Effector memory CD8-positive, alpha-beta T cell (primary cell): Measurements from ENCODE around the gene MACROD2.

Experiments used
- ATAC-seq: fragments of 150-1000 bp; cut with Tn5 transposase; replicated peaks from 2 replicates; pipeline ENCODE4 v1.10.0; 2021; ENCODE audit warnings: mild to moderate bottlenecking, moderate library complexity
- DNase-seq, 3 experiments: peaks; one replicate each; pipeline ENCODE4 v3.0.0; 2021
- H3K27ac Mint-ChIP-seq, 2 donors: one replicate each; pipeline ENCODE4 v1.8.0; 2022; ENCODE audit warnings: mild to moderate bottlenecking in 2 of 2, mixed read lengths in 2 of 2, moderate library complexity in 2 of 2
- H3K27me3 Mint-ChIP-seq, 2 donors: one replicate each; pipeline ENCODE4 v1.8.0; 2022; ENCODE audit warnings: mixed read lengths in 2 of 2
- H3K36me3 Mint-ChIP-seq: one replicate; pipeline ENCODE4 v1.8.0; 2022; ENCODE audit warnings: mild to moderate bottlenecking, moderate library complexity, mixed read lengths; ENCODE audit not compliant: insufficient read depth
- H3K4me1 Mint-ChIP-seq, 2 donors: one replicate each; pipeline ENCODE4 v1.8.0; 2022; ENCODE audit warnings: low read depth in 2 of 2, mixed read lengths in 2 of 2
- H3K4me3 Mint-ChIP-seq, 2 donors: one replicate each; pipeline ENCODE4 v1.8.0; 2022; ENCODE audit warnings: mild to moderate bottlenecking in 2 of 2, mixed read lengths in 2 of 2, moderate library complexity in 2 of 2
- H3K9me3 Mint-ChIP-seq, 2 donors: one replicate each; pipeline ENCODE4 v1.8.0; 2022; ENCODE audit warnings: mixed read lengths in 2 of 2

Gene MACROD2

DNA sequence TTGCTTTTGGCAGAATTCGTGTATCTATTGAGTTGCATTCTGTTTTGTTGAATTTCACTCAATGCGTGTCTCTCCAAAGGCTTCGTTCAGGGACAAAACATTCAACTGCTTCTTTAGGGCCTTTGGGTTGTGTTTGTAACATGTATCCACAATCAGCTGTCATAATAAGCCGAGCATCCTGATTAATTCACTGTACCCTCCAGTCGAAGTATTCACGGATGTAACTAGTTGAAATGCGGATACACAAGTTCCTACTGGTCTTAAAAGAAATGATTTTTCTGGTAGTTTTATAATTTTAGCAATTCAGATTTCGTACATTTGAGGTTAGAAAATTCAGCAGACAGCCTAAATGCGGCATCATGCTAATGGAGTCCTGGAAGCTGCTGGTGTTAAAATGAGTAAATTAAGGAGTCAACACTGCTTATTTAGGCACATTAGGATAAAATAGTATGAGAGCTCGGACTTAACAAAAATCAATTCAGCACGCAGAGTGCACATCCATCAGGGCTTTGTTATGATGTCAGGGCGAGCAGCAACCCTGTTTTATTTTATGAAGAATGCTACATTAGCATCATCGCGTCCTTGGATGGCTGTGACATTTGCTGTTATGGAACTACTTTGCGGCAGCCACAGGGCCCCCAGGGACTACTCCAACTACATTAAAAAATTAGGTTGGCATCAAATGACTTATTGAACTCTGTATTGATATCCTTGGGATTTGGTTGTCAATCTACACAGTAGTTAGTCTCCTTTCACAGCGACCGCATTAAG, 831.4 kb downstream of the MACROD2 start:
- DNase-seq = no peak
- no peaks in the 10 kb centered on the region for H3K36me3 Mint-ChIP-seq
- no peaks in the 10 kb centered on the region for H3K4me1 Mint-ChIP-seq
- no peaks in the 10 kb centered on the region for H3K27me3 Mint-ChIP-seq
- ATAC-seq = no peak
- no peak overlapping the region for H3K4me3 Mint-ChIP-seq
- H3K9me3 Mint-ChIP-seq = peaks cover 0 to 7% of the 10 kb centered on the region in 2 donors
- no peak overlapping the region for H3K27ac Mint-ChIP-seq

DNA sequence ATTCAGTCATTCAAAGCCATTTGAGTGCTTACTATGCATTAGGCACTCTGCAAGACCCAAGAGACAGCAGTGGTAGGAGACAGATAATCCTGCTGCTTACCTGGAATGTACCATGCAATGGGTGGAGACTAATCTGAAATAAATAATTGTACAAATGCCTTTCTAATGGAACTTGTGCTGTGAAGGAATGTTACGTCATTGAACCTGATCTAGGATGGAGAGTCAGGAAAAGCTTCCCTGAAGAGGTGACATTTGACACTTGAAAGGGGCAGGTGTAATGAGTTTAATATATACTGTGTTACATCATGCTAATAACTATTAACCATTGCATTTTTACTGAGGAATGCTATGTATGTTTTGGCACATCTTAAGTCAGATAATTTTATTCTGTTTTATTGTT, 833.1 kb downstream of the MACROD2 start:
- peaks cover 0 to 5% of the 10 kb centered on the region in 2 donors for H3K9me3 Mint-ChIP-seq
- H3K4me3 Mint-ChIP-seq = no peak overlapping the region
- ATAC-seq (no peak), DNase-seq (no peak)
- H3K27me3 Mint-ChIP-seq = no peaks in the 10 kb centered on the region
- H3K4me1 Mint-ChIP-seq = no peaks in the 10 kb centered on the region
- H3K27ac Mint-ChIP-seq = no peak overlapping the region
- no peaks in the 10 kb centered on the region for H3K36me3 Mint-ChIP-seq

DNA sequence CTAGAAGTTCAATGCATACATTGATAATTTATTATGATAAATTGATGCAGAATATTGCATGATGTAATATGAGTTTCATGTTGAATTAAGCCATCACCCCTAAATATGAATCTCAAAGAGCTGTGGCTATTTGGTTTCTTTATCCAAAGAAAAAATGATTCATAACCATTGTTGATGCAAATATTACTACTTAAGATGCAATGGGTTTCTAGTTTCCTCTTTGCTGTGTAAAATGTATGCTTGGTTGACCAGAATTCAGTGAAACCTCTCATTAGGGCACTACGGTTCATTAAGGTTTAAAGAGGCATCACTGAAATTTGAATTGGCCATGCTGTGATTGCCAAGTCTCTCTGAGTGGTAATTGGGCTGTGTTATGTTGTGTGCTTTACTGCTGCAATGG, 834.6 kb downstream of the MACROD2 start:
- Mint-ChIP-seq H3K36me3 (no peaks in the 10 kb centered on the region), H3K27me3 (no peaks in the 10 kb centered on the region), H3K4me1 (no peaks in the 10 kb centered on the region), H3K4me3 (no peak overlapping the region), H3K27ac (no peak overlapping the region), H3K9me3 (peaks cover 0 to 3% of the 10 kb centered on the region in 2 donors)
- ATAC-seq (no peak), DNase-seq (no peak)

DNA sequence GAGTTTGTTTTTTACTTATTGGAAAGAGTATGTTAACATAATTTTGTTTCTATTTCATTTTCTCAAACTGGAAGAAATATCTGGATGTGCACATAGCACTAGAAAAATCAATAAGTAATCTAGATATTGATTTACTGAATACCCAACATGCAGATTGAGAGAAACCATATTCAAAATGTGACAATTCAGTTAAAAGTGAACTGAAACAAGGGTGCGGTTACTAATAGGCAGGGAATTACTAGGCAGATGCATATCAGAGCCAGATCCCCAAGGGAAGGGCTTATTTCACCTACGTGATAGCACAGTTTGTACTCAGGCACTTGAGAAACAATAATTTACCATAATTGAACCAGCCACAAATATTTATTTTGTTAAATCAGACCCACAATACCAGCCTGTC, 835.1 kb downstream of the MACROD2 start:
- Mint-ChIP-seq H3K4me3 (no peak overlapping the region), H3K27ac (no peak overlapping the region), H3K27me3 (no peaks in the 10 kb centered on the region), H3K4me1 (no peaks in the 10 kb centered on the region), H3K9me3 (peaks cover 0 to 3% of the 10 kb centered on the region in 2 donors), H3K36me3 (no peaks in the 10 kb centered on the region)
- DNase-seq = no peak
- no peak for ATAC-seq

DNA sequence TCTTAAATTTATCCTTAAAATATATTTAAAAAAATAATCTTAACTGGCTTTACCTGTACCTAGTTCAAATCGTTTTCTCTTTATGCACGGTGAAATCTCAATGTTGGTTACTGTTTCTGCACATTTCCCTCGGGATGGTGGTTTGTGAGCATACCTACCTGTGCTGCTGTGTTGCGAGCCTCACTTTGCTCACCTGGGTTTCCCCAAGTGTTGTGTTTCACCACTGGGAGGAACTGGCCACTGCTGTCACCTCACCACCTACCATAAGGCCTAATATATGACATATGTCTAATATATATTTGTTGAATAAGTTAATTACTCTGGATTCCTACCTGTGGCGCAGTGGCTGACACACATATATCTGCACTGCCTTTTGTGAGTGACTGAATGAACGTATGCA, 835.6 kb downstream of the MACROD2 start:
- DNase-seq = no peak
- Mint-ChIP-seq H3K27me3 (no peaks in the 10 kb centered on the region), H3K9me3 (peaks cover 0 to 3% of the 10 kb centered on the region in 2 donors), H3K4me3 (no peak overlapping the region), H3K4me1 (no peaks in the 10 kb centered on the region), H3K36me3 (no peaks in the 10 kb centered on the region), H3K27ac (no peak overlapping the region)
- ATAC-seq = no peak

DNA sequence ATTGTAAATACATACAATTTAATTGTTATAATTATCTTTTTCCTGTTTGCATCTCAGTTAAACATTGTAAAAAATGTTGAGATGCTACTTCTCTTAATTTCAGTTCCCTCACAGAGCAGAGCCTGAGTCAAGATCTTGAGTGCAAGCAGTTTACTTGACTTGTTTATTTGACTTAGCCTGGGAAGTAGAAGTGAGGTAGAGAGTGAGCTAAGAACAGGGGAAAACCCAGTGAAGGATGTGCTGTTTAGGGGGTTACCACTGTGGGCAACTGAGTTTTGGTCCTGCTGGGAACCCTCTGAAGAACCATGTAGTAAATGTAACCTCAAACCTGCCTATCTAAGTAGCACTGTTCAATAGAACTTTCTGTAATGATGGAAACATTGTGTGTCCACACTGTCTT, 837.3 kb downstream of the MACROD2 start:
- DNase-seq (no peak), ATAC-seq (no peak)
- H3K27ac Mint-ChIP-seq = no peak overlapping the region
- no peaks in the 10 kb centered on the region for H3K36me3 Mint-ChIP-seq
- H3K9me3 Mint-ChIP-seq = peaks cover 0 to 3% of the 10 kb centered on the region in 2 donors
- H3K4me1 Mint-ChIP-seq = no peaks in the 10 kb centered on the region
- no peak overlapping the region for H3K4me3 Mint-ChIP-seq
- no peaks in the 10 kb centered on the region for H3K27me3 Mint-ChIP-seq

DNA sequence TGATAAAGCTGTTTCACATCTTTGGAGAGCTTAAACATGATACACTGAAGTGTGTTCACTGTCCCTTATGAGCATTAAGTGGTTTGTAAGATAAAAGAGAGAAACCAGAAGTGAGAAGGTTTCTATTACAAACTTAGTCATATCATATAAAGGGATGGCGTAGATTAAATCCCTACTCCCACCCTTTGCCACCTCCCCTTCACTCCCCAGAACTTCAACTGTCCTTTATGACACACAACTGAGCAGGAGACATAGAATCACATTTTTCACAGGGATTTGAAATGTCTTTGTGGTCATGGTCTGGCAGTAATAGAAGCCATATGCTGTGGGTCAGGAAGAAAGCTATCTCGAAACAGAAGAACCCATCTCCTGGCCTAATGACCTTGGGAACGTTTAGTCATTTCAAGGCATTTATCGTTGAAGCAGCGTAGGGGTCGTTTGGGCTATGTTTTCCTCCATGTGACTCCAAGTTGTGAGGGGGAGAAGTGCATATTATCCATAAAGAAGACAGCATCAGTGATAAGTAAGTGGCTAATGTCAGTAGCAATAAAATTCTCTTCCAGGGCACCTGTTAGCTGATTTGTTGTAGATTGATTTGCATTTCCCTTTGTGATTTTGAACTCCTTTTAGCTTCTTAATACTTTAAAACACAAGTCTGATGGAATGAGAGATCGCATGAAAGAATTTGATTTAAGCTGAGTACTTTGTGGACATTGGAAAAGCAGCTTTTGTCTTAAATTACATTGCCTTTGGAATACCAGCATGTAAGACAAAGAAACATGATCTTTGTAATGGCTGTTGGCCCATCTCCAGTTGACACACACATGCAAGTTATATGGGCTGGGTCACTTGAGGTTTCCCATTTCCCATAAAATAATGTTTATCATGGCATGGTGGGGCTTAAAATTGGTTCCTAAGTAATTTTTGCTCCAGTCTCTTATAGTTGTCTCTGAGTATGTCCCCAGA, 843.6 kb downstream of the MACROD2 start:
- ATAC-seq (no peak), DNase-seq (no peak)
- Mint-ChIP-seq H3K27ac (no peak overlapping the region), H3K27me3 (no peaks in the 10 kb centered on the region), H3K4me3 (no peak overlapping the region), H3K4me1 (no peaks in the 10 kb centered on the region), H3K9me3 (peaks cover 0 to 8% of the 10 kb centered on the region in 2 donors), H3K36me3 (no peaks in the 10 kb centered on the region)

DNA sequence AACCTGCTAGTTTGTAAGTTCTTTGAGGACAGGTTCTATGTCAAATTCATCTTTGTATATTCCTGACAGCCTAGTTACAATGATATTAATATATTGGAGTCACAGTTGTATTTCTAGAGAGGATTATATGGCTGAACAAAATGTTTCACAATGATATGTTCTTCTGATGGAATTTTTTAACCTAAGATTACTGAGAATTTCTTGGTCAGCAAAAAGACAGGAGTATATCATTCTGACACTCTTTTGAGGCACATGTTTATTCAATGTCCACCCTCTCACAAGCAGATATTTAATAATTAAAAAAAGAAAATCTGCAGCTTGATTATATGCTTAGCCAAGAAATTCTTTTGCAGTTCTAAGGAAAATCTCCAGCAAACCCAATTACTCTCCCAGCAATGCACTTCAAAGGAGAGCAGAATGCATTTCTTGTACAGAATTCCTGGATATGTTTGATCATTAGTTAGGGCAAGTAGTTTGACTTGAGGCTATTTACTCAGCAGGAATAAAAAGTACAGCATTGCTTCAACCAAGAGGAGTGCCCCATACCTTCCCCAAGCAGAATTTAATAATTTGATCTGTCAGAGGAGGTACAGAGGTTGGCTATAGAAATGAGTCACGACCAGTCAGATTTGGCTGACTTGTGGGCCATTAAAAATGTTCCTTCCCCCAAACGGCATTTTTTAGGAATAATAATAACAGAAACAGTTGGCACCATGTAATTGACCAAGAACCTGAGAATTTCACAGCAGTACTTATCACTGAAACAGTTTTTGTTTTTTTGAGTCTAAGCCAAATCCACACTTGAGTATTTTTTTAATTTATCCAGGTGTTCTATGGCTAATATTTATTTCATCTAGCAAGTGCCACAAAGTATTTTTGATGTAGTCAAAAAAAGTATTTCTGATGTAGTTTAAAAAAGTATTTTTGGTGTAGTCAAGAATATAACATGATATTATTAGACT, 850.2 kb downstream of the MACROD2 start:
- H3K9me3 Mint-ChIP-seq = peaks cover 0 to 12% of the 10 kb centered on the region in 2 donors
- no peak for DNase-seq
- ATAC-seq = no peak
- H3K36me3 Mint-ChIP-seq = no peaks in the 10 kb centered on the region
- no peaks in the 10 kb centered on the region for H3K27me3 Mint-ChIP-seq
- H3K4me3 Mint-ChIP-seq = no peak overlapping the region
- H3K4me1 Mint-ChIP-seq = no peaks in the 10 kb centered on the region
- no peak overlapping the region for H3K27ac Mint-ChIP-seq

DNA sequence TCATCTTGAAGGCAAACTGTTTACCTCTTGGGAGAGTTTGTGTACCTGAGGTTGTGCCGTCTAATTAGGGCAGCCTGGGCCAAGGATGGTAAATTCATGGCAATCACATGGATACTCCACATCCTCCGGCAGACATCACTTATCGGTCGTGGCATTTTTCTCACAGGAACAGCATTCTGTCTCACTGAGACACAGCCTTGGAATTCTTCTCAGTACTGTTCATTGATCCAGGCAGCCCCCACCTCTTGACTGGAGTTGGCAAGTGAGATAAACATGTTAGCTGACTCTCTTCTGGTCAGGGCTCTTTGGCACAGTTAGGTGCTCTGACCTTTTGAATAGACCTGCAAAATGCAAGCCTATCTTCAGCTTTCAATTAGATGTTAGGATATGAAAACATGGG, 853.5 kb downstream of the MACROD2 start:
- H3K4me1 Mint-ChIP-seq = no peaks in the 10 kb centered on the region
- H3K9me3 Mint-ChIP-seq = peaks cover 12% of the 10 kb centered on the region in 2 donors
- H3K36me3 Mint-ChIP-seq = no peaks in the 10 kb centered on the region
- ATAC-seq (no peak), DNase-seq (no peak)
- H3K4me3 Mint-ChIP-seq = no peak overlapping the region
- H3K27me3 Mint-ChIP-seq = no peaks in the 10 kb centered on the region
- H3K27ac Mint-ChIP-seq = no peak overlapping the region

DNA sequence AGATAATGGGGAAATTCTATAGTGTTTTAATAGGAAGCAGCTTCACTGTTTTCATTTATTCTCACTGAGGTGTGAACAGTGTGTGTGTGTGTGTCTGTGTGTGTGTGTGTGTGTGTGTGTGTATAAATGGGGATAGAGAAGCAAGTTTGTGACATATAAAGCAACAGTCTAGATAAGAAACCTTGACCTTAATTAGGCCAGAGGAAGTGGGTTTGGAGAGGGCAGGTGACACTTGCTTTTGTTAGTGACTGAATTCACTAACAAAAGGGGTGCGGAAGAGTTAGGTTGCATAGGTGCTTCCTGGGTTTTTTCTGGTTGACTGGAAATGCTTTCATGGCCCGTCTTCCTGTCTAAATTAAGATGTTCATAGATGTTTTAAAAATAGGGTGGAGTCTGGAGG, 857.8 kb downstream of the MACROD2 start:
- peaks cover 7 to 12% of the 10 kb centered on the region in 2 donors for H3K9me3 Mint-ChIP-seq
- DNase-seq (no peak), ATAC-seq (peak; percentile 31)
- H3K27ac Mint-ChIP-seq = no peak overlapping the region
- H3K36me3 Mint-ChIP-seq = no peaks in the 10 kb centered on the region
- no peaks in the 10 kb centered on the region for H3K27me3 Mint-ChIP-seq
- H3K4me3 Mint-ChIP-seq = no peak overlapping the region
- H3K4me1 Mint-ChIP-seq = no peaks in the 10 kb centered on the region

DNA sequence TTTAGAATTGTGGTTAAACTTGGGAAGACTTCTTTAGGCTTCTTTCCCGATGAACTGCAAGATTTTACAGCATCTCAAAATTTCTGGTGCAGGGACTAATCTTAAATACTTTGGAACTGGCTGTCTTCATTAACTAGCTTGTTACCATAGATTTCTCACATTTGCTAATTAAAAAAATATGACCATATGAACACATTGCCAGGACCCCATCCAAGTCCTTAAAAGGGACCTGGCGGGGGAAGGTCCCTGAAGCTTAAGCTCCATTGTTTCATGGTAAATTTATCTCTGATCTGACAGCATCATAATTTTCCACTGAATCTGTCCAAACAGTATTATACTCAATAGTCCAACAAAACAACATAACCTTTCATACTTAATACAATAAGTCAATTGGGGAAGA, 859.9 kb downstream of the MACROD2 start:
- Mint-ChIP-seq H3K27me3 (no peaks in the 10 kb centered on the region), H3K4me3 (no peak overlapping the region), H3K27ac (no peak overlapping the region), H3K9me3 (peaks cover 7 to 12% of the 10 kb centered on the region in 2 donors), H3K4me1 (no peaks in the 10 kb centered on the region), H3K36me3 (no peaks in the 10 kb centered on the region)
- ATAC-seq (no peak), DNase-seq (no peak)

DNA sequence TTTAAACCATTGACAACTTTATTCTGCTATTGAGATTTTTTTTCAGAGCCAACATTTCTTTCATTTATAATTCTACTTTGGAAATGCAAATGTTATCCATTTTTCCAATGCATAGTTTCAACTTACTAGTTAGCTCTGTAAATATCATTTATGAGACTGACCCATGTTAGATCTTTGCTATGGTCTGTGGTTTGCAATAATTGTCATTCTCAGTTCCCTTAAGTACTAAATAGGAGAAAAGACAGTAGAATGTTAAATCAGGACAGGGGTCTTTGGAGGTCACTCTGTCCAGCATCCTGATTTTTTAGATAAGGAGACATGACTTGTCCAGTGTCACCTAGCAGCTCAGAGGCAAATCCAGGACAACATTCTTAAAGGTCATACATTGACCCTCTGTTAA, 864.3 kb downstream of the MACROD2 start:
- H3K36me3 Mint-ChIP-seq = no peaks in the 10 kb centered on the region
- no peak overlapping the region for H3K27ac Mint-ChIP-seq
- H3K4me3 Mint-ChIP-seq = no peak overlapping the region
- no peaks in the 10 kb centered on the region for H3K4me1 Mint-ChIP-seq
- no peaks in the 10 kb centered on the region for H3K27me3 Mint-ChIP-seq
- DNase-seq (no peak), ATAC-seq (no peak)
- H3K9me3 Mint-ChIP-seq = no peaks in the 10 kb centered on the region

DNA sequence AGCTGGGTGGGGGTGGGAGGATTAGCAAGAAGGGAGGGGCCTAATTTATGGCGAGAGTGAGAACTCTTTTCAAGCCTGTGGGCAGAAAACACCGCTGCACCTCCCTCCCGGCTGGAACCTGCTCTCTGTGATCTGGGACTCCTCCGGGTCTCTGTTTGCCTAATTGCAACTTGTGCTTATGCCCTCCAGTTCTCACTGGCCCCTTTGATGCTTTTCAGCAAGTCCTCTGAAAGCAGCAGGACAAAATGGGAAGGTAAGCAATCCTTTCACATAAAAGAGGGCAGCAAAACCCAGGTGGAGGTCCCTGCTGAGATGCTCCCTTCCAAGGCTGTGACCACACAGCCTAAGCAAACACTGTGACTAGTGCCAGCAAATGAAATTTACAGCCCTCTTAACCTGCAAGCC, 865.1 kb downstream of the MACROD2 start:
- no peaks in the 10 kb centered on the region for H3K36me3 Mint-ChIP-seq
- no peak for ATAC-seq
- no peaks in the 10 kb centered on the region for H3K27me3 Mint-ChIP-seq
- H3K4me3 Mint-ChIP-seq = no peak overlapping the region
- H3K4me1 Mint-ChIP-seq = no peaks in the 10 kb centered on the region
- no peak for DNase-seq
- no peak overlapping the region for H3K27ac Mint-ChIP-seq
- H3K9me3 Mint-ChIP-seq = no peaks in the 10 kb centered on the region
